ENCODE results near the gene MCC. TPM values are rescaled to one million over a fixed set of nuclear protein-coding genes. Genes with fewer than 3 reads are reported as not detected.
A peak's percentile ranks its signal among the peaks of the same experiment; 100 is the strongest.

MCC gene
- total RNA-seq, 1 experiment from 2014 or later, result 0.41 TPM

- CTCF ChIA-PET, result no interaction called here
- DNase-seq (ENCODE audit: low read depth, low spot score) (no peak), ATAC-seq (no peak)
- no peaks in the 10 kb centered on the region for H3K27me3 ChIP-seq (ENCODE audit: control insufficient read depth, insufficient read depth, low read length)
- H3K9me3 ChIP-seq (ENCODE audit: control insufficient read depth, insufficient read depth, low read depth, low read length), result no peaks in the 10 kb centered on the region
- H3K27ac ChIP-seq (ENCODE audit: low read length), result no peak overlapping the region
- H3K4me1 ChIP-seq (ENCODE audit: control insufficient read depth, insufficient read depth, low read length), result no peaks in the 10 kb centered on the region
- in situ Hi-C loops (cut with HindIII; ENCODE audit: low pct_unique_long_range_greater_than_20kb, low sequenced_read_pairs) (no loop called here), intact Hi-C loops (cut with micrococcal nuclease; ENCODE audit: unreplicated experiment) (loop anchor here (10.0 kb wide), 1 partner anchor 155 kb away; no protein-coding TSS in a partner anchor)
- POLR2A ChIA-PET, result no interaction called here
- BruUV-seq (replicated peaks), result no TSS peak
- no peak overlapping the region for H3K4me3 ChIP-seq (ENCODE audit: low read depth in 2 of 2, low read length in 2 of 2)
- no peak for TF ChIP-seq TCF7L2 (IDR thresholded peaks at IDR 0.05; ENCODE audit: low read depth, low read length)
- no peak for TF ChIP-seq POLR2AphosphoS5 (IDR thresholded peaks at IDR 0.05; ENCODE audit: low read depth, low read length)
- no peak for TF ChIP-seq REST (IDR thresholded peaks at IDR 0.05; ENCODE audit: insufficient read depth in 1 of 2, low read depth in 2 of 2, low read length in 1 of 2)
- TF ChIP-seq SIN3A (IDR thresholded peaks at IDR 0.05; ENCODE audit: borderline replicate concordance, insufficient read depth, low read depth, low read length), result no peak
- no peak for TF ChIP-seq CTCF (IDR thresholded peaks at IDR 0.05)
- no peaks in the 10 kb centered on the region for H3K36me3 ChIP-seq (ENCODE audit: control insufficient read depth, insufficient read depth, low read length)
These were observed 278.8 kb downstream of the MCC start for GRCh38 chr5:113209498-113209897.

GRCh38 chr5:113205807-113206206, 282.4 kb downstream of the MCC start:
- no TSS peak for BruUV-seq (replicated peaks)
- CTCF ChIA-PET, result no interaction called here
- no peak for DNase-seq (ENCODE audit: low read depth, low spot score)
- in situ Hi-C loops (cut with HindIII; ENCODE audit: low pct_unique_long_range_greater_than_20kb, low sequenced_read_pairs), result no loop called here
- TF ChIP-seq SIN3A (IDR thresholded peaks at IDR 0.05; ENCODE audit: borderline replicate concordance, insufficient read depth, low read depth, low read length) (no peak), TCF7L2 (IDR thresholded peaks at IDR 0.05; ENCODE audit: low read depth, low read length) (no peak), CTCF (IDR thresholded peaks at IDR 0.05) (no peak), REST (IDR thresholded peaks at IDR 0.05; ENCODE audit: insufficient read depth in 1 of 2, low read depth in 2 of 2, low read length in 1 of 2) (no peak), POLR2AphosphoS5 (IDR thresholded peaks at IDR 0.05; ENCODE audit: low read depth, low read length) (no peak)
- no peaks in the 10 kb centered on the region for H3K9me3 ChIP-seq (ENCODE audit: control insufficient read depth, insufficient read depth, low read depth, low read length)
- H3K4me1 ChIP-seq (ENCODE audit: control insufficient read depth, insufficient read depth, low read length), result no peaks in the 10 kb centered on the region
- no peaks in the 10 kb centered on the region for H3K27me3 ChIP-seq (ENCODE audit: control insufficient read depth, insufficient read depth, low read length)
- intact Hi-C loops (cut with micrococcal nuclease; ENCODE audit: unreplicated experiment), result loop anchor here (10.0 kb wide), 1 partner anchor 151 kb away; no protein-coding TSS in a partner anchor
- no peak overlapping the region for H3K4me3 ChIP-seq (ENCODE audit: low read depth in 2 of 2, low read length in 2 of 2)
- no peak overlapping the region for H3K27ac ChIP-seq (ENCODE audit: low read length)
- ATAC-seq, result peak; percentile 66
- POLR2A ChIA-PET, result no interaction called here
- H3K36me3 ChIP-seq (ENCODE audit: control insufficient read depth, insufficient read depth, low read length), result no peaks in the 10 kb centered on the region

Data from Panc1 (cell line).